Adipose tissue (tissue), 3 donors: ENCODE measurements around the gene TNN. TPM values are rescaled to one million over a fixed set of nuclear protein-coding genes. Genes with fewer than 3 reads are reported as not detected.

ENCODE experiments used
- H3K27ac ChIP-seq: one replicate; pipeline ENCODE4 v1.5.1; 2013; ENCODE audit warnings: low read depth, low read length
- WGBS, 3 donors: extraction: QIAGEN DNeasy Blood & Tissue Kit; methylation state at CpG; one replicate each; pipeline ENCODE4 v1.1.7; 2013; 5-methylcytosine and 5-hydroxymethylcytosine counted together
- polyA plus RNA-seq, 3 donors: library from polyadenylated mRNA; stranded (reverse); fragments of 200-250 nt; gene quantifications; one replicate each; pipeline ENCODE4 v1.2.3, GENCODE V29; 2013
- donor health status: healthy with polysubstance abuse.
- donor health status: Bipolar disorder and iron deficiency.
- donor health status: healthy.

Gene TNN
- polyA plus RNA-seq, 3 donors = 0.10 to 0.67 (median 0.62) TPM

DNA sequence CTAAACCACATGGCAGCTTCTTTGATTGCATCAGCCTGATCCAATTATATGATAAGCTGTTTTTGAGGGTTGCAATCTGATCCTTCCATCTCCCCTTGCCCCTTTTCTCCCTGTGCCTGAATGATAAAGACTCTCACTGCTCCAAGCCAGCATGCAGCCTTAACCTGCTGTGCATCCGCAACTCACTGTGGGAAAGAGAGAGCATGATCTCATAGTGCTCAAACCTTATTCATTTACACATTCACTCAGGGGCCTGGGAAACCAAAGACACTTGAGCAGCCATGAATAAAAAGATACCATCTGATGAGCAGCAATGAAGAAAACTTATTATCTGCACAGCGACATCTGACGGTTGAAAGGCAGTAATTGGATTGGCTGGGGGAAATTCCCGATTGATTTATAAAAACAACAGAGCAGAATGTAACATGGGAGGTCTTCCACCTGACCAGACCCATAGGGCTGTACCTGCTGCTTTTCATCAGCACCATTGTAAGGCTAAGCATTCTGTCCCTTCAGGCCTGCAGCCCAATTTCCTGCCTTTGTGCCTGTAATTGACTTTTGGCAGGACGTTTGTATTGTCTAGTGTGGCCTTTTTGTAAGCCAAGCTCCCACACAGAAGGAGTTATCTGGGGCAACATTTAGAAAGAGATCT is 62.5 kb downstream of the TNN start:
- 61 to 63% (median 61%) methylated on average over 5 of the region's 5 CpGs for WGBS, 3 donors
- no peak overlapping the region for H3K27ac ChIP-seq

DNA sequence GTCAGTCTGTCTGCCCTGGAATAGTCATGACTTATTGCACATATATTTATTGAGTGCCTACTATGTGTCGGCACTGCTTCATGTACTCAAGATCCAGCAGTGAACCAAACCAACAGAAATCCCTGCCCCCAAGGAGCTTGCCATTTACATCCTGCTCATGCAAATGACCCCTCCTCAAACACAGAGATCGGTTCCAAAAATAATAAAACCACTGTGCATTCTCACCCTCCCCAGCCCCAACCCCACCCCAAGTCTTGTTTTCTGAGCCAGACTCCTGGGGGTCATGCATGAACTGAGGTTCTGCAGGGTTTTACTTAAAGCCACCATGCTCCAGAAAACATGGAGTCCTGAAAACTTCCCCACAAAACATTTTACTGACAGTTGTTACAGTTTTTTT is 63.0 kb downstream of the TNN start:
- WGBS, 3 donors = 70 to 78% (median 77%) methylated on average over 2 of the region's 2 CpGs
- H3K27ac ChIP-seq = no peak overlapping the region

DNA sequence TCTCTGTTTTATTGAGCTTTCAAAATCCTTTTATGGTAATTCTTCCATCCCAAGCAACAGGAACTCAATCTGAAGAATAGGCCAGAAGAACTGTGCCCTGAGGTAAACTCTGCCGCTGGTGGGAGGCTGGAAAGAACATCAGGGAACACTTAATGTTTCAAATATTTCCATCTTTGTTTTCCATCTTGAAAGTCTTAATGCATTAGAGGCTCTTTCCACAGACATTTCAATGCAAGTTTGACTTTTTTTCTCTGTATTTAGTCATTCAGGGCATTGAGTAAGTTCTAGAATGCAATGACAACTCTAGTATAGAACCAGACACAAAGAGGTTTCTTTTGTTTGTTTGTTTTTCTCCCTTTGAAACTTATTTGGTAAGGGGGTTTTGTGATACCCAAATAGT is 63.5 kb downstream of the TNN start:
- H3K27ac ChIP-seq = no peak overlapping the region
- 62 to 82% (median 63%) methylated on average over 1 of the region's 1 CpG for WGBS, 3 donors

DNA sequence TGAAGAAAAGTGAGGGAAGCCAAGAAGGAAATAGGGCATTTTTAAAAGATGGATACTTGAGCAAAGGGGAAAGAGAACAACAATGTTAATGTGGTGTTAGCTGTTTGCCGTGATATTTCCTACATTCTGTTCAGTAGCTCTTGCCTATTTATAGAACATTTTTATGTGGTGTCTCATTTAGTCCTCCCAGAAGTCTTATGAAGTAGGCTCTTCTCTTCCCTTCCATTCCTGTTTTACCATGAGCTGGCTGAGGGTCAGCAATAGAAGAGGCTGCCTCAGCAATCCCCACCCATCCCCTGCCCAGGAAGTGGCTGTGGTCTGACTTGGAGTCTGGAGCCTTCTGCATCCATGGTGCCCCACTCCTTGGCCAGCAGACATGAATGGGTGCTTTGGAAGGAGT is 64.8 kb downstream of the TNN start:
- H3K27ac ChIP-seq = no peak overlapping the region
- 49 to 70% (median 52%) methylated on average over 1 of the region's 1 CpG for WGBS, 3 donors

DNA sequence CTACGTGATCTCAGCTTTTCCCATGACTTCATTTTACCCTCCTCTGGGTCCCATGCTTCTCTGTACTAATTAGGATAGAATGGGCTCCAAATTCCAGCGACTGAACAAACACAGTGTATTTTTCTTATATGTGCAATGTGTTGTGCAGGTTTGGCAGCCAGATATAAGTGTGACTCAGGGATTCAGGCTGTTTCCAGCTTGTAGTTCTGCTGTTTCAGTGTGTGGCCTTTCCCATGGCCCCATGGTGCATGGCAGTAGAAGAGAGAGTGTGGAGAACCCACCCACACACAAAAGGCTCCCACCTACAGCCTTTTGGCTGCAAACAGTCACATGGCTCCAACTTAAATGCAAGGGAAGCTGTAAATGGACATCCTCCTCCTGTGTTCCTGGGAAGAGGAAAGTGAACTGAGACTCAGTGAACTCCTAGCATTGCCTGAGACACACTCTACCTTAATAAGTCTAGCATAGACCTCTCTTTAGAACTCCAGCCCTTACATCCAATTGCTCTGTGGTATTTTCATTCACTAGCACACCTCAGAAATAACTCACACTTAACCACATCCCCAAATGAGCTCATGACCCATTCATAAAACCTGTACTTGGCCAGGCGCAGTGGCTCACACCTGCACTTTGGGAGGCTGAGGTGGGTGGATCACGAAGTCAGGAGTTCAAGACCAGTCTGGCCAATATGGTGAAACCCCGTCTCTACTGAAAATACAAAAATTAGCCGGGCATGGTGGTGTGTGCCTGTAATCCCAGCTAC is 66.2 kb downstream of the TNN start:
- H3K27ac ChIP-seq = no peak overlapping the region
- WGBS, 3 donors = 83 to 91% (median 89%) methylated on average over 6 of the region's 6 CpGs

DNA sequence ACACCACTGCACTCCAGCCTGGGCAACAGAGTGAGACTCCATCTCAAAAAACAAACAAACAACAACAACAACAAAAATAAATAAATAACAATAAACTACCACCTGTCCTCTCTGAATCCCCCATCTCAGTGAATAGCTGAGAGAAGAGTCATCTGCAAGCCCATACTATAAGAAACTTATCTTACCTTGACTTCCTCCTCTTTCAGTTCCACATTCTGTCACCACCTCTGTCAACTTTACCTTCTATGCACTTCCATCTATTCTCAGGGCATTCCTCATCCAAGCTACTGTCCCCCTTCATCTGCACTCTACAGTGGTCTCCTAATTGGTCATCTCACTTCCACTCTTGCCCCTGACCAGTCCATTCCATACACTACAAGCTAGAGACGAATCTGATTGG is 66.9 kb downstream of the TNN start:
- H3K27ac ChIP-seq = no peak overlapping the region
- WGBS, 3 donors = 73 to 86% (median 76%) methylated on average over 1 of the region's 1 CpG

DNA sequence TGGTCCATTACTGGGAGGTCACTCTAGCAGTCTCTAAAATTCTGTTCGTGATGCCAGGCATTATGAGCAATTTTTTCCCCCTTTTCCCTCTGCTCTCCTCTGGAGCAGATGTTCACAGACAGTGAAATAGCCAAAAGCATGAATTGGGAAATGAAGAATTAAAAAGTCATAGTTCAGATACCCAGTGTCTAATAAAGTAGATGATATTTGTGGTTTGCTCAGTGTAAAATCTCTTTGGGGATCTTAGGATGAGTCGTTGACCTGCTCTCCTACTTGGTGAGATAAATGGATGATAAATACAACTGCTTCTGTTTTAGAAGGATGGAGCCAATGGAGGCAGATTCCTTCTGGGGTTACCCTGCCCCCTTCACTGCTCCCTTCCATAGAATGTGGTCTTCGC is 68.6 kb downstream of the TNN start:
- 70 to 86% (median 83%) methylated on average over 3 of the region's 3 CpGs for WGBS, 3 donors
- no peak overlapping the region for H3K27ac ChIP-seq

DNA sequence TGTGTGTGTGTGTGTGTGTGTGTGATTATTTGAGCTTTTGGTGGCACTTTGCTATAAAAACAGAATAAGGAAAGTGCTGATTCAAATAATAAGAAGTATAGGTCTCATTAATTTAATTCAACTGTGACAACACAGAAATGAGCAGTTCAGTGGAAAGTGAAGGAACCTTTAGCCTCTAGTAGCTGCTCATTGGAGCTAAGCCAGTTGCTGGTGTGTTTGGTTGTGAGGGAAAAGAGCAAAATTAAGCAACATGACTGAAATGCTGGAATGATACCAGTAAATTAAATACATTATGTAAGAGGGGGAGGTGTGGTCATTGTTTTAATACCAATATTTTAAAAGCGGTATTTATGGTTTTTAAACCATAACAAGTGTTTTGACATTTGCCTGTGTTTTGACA is 69.7 kb downstream of the TNN start:
- 71 to 93% (median 91%) methylated on average over 1 of the region's 1 CpG for WGBS, 3 donors
- H3K27ac ChIP-seq = no peak overlapping the region

DNA sequence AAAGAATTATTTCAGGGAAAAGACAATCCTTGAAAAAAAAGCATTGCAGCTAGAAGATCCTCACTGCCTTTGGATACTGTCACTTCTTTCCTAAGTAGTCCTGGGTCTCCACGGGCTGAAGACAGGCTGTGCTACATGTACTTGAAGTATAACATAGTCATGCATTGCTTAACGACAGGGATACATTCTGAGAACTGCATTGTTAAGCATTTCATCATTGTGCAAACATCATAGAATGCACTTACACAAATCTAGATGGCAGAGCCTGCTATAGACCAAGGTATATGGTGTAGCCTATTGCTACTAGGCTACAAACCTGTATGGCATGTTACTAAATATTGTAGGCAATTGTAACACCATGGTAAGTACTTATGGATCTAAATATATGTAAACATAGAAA is 70.9 kb downstream of the TNN start:
- WGBS, 3 donors = 37 to 80% (median 51%) methylated on average over 2 of the region's 2 CpGs
- no peak overlapping the region for H3K27ac ChIP-seq

DNA sequence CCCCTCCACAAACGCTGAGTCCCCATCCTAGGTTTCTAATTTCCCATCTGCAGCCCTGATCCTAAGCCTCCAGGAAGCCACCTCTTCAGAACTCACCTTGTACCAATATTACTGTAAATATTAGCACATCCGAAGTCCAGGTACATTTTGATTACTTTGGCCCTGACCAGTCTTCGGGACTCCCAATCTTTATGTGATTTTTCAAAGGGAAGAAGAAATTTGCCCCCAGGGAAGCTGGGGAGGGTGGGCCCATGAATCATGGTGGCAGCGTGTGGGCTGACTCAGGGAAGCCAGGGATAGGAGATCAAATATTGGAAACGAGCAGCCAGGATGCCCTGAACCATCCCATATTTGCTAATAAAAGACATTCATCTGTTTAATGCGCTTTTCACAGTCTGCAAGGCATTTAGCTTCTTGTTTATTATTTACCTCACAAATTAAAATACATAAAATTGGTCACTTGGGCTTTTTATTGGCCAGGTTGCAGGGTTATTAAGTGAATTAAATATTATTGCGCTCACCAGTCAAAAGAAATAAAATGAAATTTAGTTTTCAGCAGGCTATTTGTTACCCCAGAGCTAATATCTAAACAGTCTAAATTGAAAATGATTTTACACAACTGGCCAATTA is 78.4 kb downstream of the TNN start:
- no peak overlapping the region for H3K27ac ChIP-seq
- WGBS, 3 donors = 48 to 69% (median 64%) methylated on average over 6 to 7 of the region's 7 CpGs

DNA sequence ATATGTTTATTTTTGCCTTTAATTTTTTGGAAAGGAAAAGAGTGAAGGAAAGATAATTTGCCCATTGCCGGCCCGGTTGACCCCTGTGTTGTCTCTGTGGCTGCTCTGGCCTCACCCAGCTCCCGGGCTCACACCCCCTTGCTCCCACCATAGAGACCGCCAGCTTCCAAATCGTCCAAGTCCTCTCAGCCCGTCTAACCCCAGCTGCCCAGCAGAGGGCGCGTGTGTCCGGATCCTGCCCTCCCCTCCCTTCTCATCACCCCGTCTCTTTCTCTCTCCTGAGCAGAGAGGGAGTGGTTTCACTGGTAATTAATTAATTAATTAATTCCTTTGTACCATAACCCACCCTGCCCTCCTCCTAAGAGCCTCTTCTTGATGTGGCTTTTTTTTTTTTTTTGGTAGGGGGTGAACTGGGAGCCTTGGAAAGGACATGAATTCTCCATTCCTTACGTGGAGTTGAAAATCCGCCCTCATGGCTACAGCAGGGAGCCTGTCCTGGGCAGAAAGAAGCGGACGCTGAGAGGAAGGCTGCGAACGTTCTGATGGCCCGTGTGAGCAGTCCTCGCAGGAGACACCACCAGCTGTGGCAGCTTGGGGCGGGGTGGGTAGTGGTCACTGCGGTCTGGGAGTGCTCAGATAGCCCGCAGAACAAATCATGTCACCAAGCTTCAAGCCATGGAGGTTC is 79.0 kb downstream of the TNN start:
- WGBS, 3 donors = 28 to 33% (median 30%) methylated on average over 20 to 21 of the region's 21 CpGs

DNA sequence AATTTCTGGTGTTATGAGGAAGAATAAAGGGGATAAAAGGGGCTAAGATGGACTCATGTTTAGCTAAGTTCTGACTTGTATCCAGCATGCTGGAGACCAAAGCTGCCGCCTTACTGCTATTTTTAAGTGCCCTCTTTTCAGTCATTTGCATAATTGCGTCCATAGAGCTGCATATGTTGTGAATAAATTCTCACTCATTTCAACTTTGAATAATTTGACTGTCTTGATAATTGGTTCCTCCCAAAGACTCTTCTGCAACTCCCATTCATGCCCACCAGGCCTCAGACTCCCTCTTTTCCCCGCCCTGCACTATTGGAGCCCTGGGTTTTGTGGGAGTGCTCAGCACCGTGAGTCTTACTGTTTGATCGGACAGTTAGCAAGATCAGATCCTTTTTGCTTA is 79.9 kb downstream of the TNN start:
- WGBS, 3 donors = 91 to 94% (median 92%) methylated on average over 5 of the region's 5 CpGs
- no peak overlapping the region for H3K27ac ChIP-seq

More for the DNA sequence above, 79.0 kb downstream of the TNN start:
- no peak overlapping the region for H3K27ac ChIP-seq

DNA sequence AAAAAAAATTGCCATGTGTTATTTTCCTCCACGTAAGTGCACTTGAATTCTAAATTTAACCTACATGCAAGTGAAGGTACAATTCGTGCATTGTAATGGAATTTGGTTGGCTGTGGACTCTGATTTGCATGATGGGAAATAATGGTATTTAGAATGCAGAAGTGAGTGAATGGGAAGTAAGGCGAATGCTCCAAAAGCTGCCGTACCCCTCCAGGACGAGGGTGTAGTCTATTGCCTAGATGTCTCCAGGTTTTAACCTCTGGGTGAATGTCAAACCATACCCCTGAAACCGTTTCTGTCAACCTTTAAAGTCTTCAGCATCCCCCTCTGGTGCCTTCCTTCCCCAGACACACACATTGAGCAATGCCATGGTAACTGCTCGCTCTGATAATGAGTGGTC is 80.4 kb downstream of the TNN start:
- no peak overlapping the region for H3K27ac ChIP-seq
- 63 to 77% (median 67%) methylated on average over 7 of the region's 7 CpGs for WGBS, 3 donors

DNA sequence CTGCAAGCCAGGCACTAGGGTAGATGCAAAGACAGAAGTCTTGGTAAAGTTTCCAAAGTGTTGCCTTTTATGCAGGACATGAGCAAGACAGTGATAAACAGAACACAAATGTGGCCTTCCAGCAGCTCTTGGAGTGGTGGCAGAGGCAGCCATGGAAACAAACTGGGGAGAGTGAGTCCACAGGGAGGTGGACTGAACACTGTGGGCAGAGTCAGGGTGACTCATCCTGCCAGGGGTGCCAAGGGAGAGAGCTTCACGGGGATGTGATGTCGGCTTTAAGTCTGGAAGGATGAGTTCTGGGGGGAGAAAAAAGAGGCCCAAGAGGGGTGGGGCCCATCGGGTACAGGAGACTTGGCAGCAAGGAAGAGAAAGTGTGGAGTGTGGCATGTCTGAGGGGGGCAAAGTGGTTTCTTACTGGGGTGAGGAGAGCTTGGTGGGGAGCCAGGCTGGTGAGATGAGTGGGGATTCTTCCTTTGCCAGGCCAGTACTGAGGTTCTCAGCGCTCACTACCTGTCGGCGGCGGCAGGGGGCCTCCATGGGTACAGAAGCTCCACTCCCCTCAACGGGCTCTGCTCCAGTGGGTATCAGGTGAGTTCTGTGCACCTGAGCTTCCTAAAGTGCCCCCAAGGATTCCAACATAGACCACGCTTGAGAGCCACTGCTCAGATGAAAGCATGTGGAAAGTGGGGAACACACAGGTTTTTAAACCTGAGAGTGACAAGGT is 83.1 kb downstream of the TNN start:
- WGBS, 3 donors = 77 to 81% (median 81%) methylated on average over 9 of the region's 9 CpGs
- no peak overlapping the region for H3K27ac ChIP-seq

DNA sequence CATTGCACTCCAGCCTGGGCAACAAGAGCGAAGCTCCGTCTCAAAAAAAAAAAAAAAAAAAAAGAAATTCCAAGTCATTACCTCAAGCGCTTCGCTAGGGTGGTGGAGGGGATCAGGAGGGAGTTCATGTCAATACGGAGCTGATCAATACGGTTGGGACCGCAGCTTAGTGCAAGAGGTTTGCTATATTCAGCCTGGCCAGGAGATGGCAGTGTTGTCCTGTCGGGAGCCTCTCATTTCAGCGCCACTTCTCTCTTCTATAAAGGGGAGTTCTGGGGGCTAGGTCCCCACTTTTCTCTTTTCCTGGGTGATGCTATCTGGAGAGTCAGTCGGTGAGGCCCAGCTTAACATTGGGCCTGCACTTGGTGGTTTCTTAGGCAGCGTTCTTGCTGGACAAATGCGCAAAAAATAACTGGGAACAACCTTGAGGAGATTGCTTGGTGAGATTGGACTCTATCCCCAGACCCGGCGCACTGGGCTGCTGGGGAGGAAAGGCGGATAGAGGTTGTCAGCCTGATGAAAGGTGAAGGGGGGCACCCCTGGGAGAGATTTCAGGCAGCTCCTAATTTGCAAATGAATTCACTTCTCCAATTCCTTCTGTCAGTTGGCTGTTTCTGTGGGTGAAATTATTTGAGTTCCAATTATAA is 84.5 kb downstream of the TNN start:
- 4 to 7% (median 5%) methylated on average over 15 of the region's 15 CpGs for WGBS, 3 donors
- H3K27ac ChIP-seq = no peak overlapping the region

DNA sequence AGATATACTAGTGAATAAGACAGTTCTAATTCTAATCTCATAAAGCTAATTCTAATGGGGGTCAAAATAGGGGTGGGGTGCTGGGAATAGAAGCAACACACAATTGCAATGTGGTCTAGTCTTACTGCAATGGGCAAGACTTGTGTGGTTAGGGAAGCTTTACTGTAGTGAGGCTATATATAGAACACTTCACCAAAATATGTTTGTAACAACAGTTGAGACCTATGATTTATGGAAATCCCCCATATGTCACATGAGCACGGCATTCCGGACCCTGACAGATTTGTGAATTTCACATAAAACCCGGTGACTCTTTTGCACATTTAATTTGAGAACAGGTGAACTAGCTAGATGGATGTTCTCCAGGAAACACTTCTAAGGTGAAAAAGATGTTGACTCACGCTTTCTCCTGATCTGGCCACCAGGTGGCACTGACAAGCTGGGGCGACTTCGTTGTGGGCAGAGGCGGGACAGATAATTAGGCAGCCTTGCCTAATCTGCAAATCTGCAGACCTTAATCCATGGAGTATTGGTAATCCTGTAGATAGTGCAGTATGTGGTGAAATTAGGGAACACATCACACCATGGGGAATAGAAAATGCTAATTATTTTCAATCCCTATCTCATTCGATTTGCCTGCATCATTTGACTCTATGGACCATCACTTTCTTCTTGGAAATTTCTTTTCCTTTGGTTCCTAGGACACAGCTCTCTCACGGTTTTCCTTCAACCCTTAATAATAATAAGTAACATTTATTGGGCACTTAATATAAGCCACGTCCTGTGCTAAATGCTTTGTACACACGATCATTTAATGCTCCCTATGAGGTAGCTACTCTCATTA is 87.2 kb downstream of the TNN start:
- H3K27ac ChIP-seq = no peak overlapping the region
- WGBS, 3 donors = 25% methylated on average over 11 of the region's 11 CpGs

DNA sequence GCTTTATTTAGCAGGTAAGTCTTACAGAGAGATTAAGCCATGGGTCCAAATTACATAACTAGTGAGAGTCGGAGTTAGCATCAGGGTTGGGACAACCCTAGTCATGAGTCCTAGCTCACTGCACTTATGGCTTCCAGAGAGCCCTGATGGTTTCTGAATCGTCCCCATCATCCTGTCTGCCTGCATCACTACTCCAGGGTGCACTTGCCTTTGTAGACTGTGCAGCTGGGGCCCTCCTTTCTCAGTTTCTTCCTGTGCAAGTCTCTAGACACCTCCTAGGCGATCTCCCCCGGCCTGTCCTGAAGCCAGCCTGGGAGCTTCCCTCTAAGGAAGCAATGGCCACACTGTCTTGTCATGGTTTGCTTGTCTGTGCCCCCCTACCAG is 87.8 kb downstream of the TNN start:
- 64 to 79% (median 75%) methylated on average over 4 of the region's 4 CpGs for WGBS, 3 donors

More for the DNA sequence above, 87.8 kb downstream of the TNN start:
- H3K27ac ChIP-seq = no peak overlapping the region
